Adipose tissue (tissue), 3 donors: ENCODE data around the gene PCSK6. TPM values are rescaled to one million over a fixed set of nuclear protein-coding genes. Genes with fewer than 3 reads are reported as not detected.

Source experiments
- H3K27ac ChIP-seq: one replicate; pipeline ENCODE4 v1.5.1; 2013; ENCODE audit warnings: low read depth, low read length
- WGBS, 3 donors: extraction: QIAGEN DNeasy Blood & Tissue Kit; methylation state at CpG; one replicate each; pipeline ENCODE4 v1.1.7; 2013; 5-methylcytosine and 5-hydroxymethylcytosine counted together
- polyA plus RNA-seq, 3 donors: library from polyadenylated mRNA; stranded (reverse); fragments of 200-250 nt; gene quantifications; one replicate each; pipeline ENCODE4 v1.2.3, GENCODE V29; 2013
- donor health status: healthy with polysubstance abuse.
- donor health status: Bipolar disorder and iron deficiency.
- donor health status: healthy.

PCSK6 gene
- polyA plus RNA-seq, 3 donors = 1.5 to 13.2 (median 3.4) TPM

- H3K27ac ChIP-seq = no peak overlapping the region
- WGBS, 3 donors = 78 to 92% (median 85%) methylated on average over 8 of the region's 8 CpGs
These were observed 36.5 kb upstream of the PCSK6 start for GRCh38 chr15:101526021-101526420.

GRCh38 chr15:101525087-101525669, 35.7 kb upstream of the PCSK6 start:
- H3K27ac ChIP-seq = no peak overlapping the region
- 88 to 90% (median 90%) methylated on average over 10 of the region's 10 CpGs for WGBS, 3 donors

GRCh38 chr15:101523560-101523940, 34.0 kb upstream of the PCSK6 start:
- no peak overlapping the region for H3K27ac ChIP-seq
- WGBS, 3 donors = 84 to 88% (median 86%) methylated on average over 8 of the region's 8 CpGs

- WGBS, 3 donors = 84 to 93% (median 90%) methylated on average over 18 of the region's 18 CpGs
- H3K27ac ChIP-seq = no peak overlapping the region
These were observed 33.4 kb upstream of the PCSK6 start for GRCh38 chr15:101522621-101523559.

GRCh38 chr15:101522091-101522490, 32.6 kb upstream of the PCSK6 start:
- no peak overlapping the region for H3K27ac ChIP-seq
- 62 to 77% (median 68%) methylated on average over 11 of the region's 11 CpGs for WGBS, 3 donors

- no peak overlapping the region for H3K27ac ChIP-seq
- 11 to 20% (median 13%) methylated on average over 5 of the region's 5 CpGs for WGBS, 3 donors
These were observed 32.1 kb upstream of the PCSK6 start for GRCh38 chr15:101521591-101521990.

GRCh38 chr15:101521069-101521468, 31.6 kb upstream of the PCSK6 start:
- H3K27ac ChIP-seq = no peak overlapping the region
- 53 to 62% (median 62%) methylated on average over 3 of the region's 3 CpGs for WGBS, 3 donors

GRCh38 chr15:101520395-101520794, 30.9 kb upstream of the PCSK6 start:
- H3K27ac ChIP-seq = no peak overlapping the region
- WGBS, 3 donors = 49 to 74% (median 72%) methylated on average over 7 of the region's 7 CpGs

- H3K27ac ChIP-seq = no peak overlapping the region
These were observed 28.0 kb upstream of the PCSK6 start for GRCh38 chr15:101517504-101517903.

- 93 to 94% (median 93%) methylated on average over 7 of the region's 7 CpGs for whole genome bisulfite sequencing, 3 donors
- H3K27ac ChIP-seq = no peak overlapping the region
These were observed 24.8 kb upstream of the PCSK6 start for GRCh38 chr15:101514318-101514717.

- no peak overlapping the region for H3K27ac ChIP-seq
These were observed 22.2 kb upstream of the PCSK6 start for GRCh38 chr15:101511717-101512116.

GRCh38 chr15:101510212-101511197, 21.0 kb upstream of the PCSK6 start:
- 78 to 81% (median 80%) methylated on average over 8 of the region's 8 CpGs for WGBS, 3 donors
- no peak overlapping the region for H3K27ac ChIP-seq

- H3K27ac ChIP-seq = no peak overlapping the region
- 89 to 93% (median 90%) methylated on average over 6 of the region's 6 CpGs for WGBS, 3 donors
These were observed 19.8 kb upstream of the PCSK6 start for GRCh38 chr15:101509279-101509678.

GRCh38 chr15:101506491-101506890, 17.0 kb upstream of the PCSK6 start:
- WGBS, 3 donors = 87 to 92% (median 90%) methylated on average over 8 of the region's 8 CpGs
- H3K27ac ChIP-seq = no peak overlapping the region

GRCh38 chr15:101505610-101506337, 16.3 kb upstream of the PCSK6 start:
- WGBS, 3 donors = 77 to 83% (median 80%) methylated on average over 18 of the region's 18 CpGs
- H3K27ac ChIP-seq = no peak overlapping the region

- 90 to 94% (median 90%) methylated on average over 17 of the region's 17 CpGs for WGBS, 3 donors
- H3K27ac ChIP-seq = no peak overlapping the region
These were observed 15.5 kb upstream of the PCSK6 start for GRCh38 chr15:101504866-101505609.

GRCh38 chr15:101504373-101504772, 14.9 kb upstream of the PCSK6 start:
- H3K27ac ChIP-seq = no peak overlapping the region
- 92 to 95% (median 93%) methylated on average over 8 to 9 of the region's 9 CpGs for WGBS, 3 donors

GRCh38 chr15:101503296-101503599, 13.7 kb upstream of the PCSK6 start:
- WGBS, 3 donors = 89 to 94% (median 94%) methylated on average over 9 of the region's 9 CpGs

More at GRCh38 chr15:101503296-101503599, 13.7 kb upstream of the PCSK6 start:
- no peak overlapping the region for H3K27ac ChIP-seq
